Ishikawa (cell line): ENCODE results near the gene ZNF408.

ENCODE experiments used
- CEBPB ChIP-seq: IDR thresholded peaks from 2 replicates; pipeline ENCODE4 v1.6.1; 2012
- CREB1 ChIP-seq: IDR thresholded peaks from 2 replicates; pipeline ENCODE4 v1.6.1; 2012; ENCODE audit warnings: low read depth
- EGR1 ChIP-seq: IDR thresholded peaks from 2 replicates; pipeline ENCODE4 v1.6.1; 2012
- EP300 ChIP-seq: IDR thresholded peaks from 2 replicates; pipeline ENCODE4 v1.6.1; 2012; ENCODE audit warnings: borderline replicate concordance
- FOXM1 ChIP-seq: IDR thresholded peaks from 2 replicates; pipeline ENCODE4 v1.6.1; 2012; ENCODE audit warnings: low read depth, borderline replicate concordance
- MAX ChIP-seq: IDR thresholded peaks from 2 replicates; pipeline ENCODE4 v1.6.1; 2012
- NFIC ChIP-seq: IDR thresholded peaks from 2 replicates; pipeline ENCODE4 v1.6.1; 2012
- RAD21 ChIP-seq: IDR thresholded peaks from 2 replicates; pipeline ENCODE4 v1.6.1; 2012; ENCODE audit warnings: low read depth
- TAF1 ChIP-seq: IDR thresholded peaks from 2 replicates; pipeline ENCODE4 v1.6.1; 2012; ENCODE audit warnings: low read depth, mild to moderate bottlenecking
- TCF12 ChIP-seq: IDR thresholded peaks from 2 replicates; pipeline ENCODE4 v1.6.1; 2012; ENCODE audit warnings: low read depth
- TEAD4 ChIP-seq: IDR thresholded peaks from 2 replicates; pipeline ENCODE4 v1.6.1; 2012
- YY1 ChIP-seq: IDR thresholded peaks from 2 replicates; pipeline ENCODE4 v1.6.1; 2012; ENCODE audit warnings: low read depth
- ZBTB7A ChIP-seq: IDR thresholded peaks from 2 replicates; pipeline ENCODE4 v1.6.1; 2012; ENCODE audit warnings: low read depth
- TF ChIP-seq, protein P1 (sequence below): IDR thresholded peaks from 2 replicates; pipeline ENCODE4 v1.6.1; 2012; ENCODE audit warnings: low read depth, mild to moderate bottlenecking
- TF ChIP-seq, protein P2 (sequence below): IDR thresholded peaks from 2 replicates; pipeline ENCODE4 v1.6.1; 2012

ZNF408 gene

DNA sequence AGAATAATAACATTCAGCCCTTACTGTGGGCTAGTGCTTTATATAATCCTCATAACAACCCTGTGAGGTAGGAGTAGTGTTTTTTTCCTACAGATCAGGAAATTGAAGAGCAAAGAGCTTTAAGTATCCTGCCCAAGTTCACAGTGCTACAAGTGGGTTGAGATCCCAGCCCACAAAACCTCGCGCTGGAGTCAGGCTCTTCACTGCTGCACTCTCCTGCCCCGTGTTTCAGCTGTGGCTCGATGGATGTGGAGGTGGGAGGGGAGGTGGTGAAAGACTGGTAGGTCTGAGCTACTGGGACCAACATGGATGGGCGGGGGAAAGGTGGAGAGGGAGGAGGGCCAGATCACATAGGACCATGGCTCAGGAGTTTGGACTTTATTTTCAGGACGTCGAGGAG is 6.1 kb downstream of the ZNF408 start:
- no peak for TF ChIP-seq CREB1
- TF ChIP-seq RAD21: no peak
- TF ChIP-seq ZBTB7A: no peak
- TF ChIP-seq EP300: no peak
- TF ChIP-seq, protein P1, sequence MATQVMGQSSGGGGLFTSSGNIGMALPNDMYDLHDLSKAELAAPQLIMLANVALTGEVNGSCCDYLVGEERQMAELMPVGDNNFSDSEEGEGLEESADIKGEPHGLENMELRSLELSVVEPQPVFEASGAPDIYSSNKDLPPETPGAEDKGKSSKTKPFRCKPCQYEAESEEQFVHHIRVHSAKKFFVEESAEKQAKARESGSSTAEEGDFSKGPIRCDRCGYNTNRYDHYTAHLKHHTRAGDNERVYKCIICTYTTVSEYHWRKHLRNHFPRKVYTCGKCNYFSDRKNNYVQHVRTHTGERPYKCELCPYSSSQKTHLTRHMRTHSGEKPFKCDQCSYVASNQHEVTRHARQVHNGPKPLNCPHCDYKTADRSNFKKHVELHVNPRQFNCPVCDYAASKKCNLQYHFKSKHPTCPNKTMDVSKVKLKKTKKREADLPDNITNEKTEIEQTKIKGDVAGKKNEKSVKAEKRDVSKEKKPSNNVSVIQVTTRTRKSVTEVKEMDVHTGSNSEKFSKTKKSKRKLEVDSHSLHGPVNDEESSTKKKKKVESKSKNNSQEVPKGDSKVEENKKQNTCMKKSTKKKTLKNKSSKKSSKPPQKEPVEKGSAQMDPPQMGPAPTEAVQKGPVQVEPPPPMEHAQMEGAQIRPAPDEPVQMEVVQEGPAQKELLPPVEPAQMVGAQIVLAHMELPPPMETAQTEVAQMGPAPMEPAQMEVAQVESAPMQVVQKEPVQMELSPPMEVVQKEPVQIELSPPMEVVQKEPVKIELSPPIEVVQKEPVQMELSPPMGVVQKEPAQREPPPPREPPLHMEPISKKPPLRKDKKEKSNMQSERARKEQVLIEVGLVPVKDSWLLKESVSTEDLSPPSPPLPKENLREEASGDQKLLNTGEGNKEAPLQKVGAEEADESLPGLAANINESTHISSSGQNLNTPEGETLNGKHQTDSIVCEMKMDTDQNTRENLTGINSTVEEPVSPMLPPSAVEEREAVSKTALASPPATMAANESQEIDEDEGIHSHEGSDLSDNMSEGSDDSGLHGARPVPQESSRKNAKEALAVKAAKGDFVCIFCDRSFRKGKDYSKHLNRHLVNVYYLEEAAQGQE: no peak
- TF ChIP-seq TAF1: no peak

GRCh38 chr11:46710821-46711269 is 10.0 kb downstream of the ZNF408 start:
- TF ChIP-seq, protein P2, sequence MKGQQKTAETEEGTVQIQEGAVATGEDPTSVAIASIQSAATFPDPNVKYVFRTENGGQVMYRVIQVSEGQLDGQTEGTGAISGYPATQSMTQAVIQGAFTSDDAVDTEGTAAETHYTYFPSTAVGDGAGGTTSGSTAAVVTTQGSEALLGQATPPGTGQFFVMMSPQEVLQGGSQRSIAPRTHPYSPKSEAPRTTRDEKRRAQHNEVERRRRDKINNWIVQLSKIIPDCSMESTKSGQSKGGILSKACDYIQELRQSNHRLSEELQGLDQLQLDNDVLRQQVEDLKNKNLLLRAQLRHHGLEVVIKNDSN: no peak
- TF ChIP-seq TCF12: no peak

GRCh38 chr11:46711303-46711702 is 10.5 kb downstream of the ZNF408 start:
- TF ChIP-seq CEBPB: no peak
- TF ChIP-seq ZBTB7A: no peak
- no peak for TF ChIP-seq FOXM1
- TF ChIP-seq EP300: no peak
- TF ChIP-seq RAD21: no peak
- TF ChIP-seq EGR1: no peak
- no peak for TF ChIP-seq CREB1
- TF ChIP-seq, protein P2: no peak
- TF ChIP-seq NFIC: no peak
- TF ChIP-seq TAF1: no peak
- no peak for TF ChIP-seq YY1
- TF ChIP-seq TCF12: no peak
- TF ChIP-seq MAX: no peak

DNA sequence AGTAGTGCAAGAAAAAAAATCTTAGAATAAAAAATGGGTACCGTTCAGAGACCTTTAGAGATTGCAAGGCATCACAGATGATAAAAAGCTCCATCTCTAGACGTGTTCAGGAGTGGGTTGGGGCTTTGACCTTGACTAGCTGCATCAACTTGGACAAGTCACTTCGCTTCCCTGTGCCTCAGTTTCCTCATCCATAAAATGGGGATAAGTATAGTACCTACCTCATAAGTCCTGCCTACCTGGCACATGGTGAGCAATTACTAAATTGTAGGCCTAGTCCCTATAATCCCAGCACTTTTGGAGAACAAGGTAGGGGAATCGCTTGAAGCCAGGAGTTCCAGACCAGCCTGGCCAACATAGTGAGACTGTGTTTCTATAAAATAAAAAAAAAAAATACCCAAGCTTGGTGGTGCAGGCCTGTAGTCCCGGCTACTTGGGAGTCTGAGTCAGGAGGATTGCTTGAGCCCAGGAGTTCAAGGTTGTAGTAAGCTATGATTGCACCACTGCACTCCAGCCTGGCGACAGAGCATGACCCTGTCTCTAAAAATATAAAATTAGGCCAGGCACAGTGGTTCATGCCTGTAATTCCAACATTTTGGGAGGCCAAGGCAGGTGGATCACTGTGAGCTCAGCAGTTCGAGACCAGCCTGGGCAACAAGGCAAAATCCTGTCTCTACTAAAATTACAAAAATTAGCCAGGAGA is 12.2 kb downstream of the ZNF408 start:
- TF ChIP-seq, protein P2: no peak
- no peak for TF ChIP-seq FOXM1
- TF ChIP-seq NFIC: no peak
- TF ChIP-seq ZBTB7A: no peak
- no peak for TF ChIP-seq RAD21
- no peak for TF ChIP-seq CEBPB
- TF ChIP-seq EGR1: no peak
- no peak for TF ChIP-seq TAF1
- TF ChIP-seq, protein P1: no peak
- TF ChIP-seq EP300: no peak
- no peak for TF ChIP-seq TEAD4
- TF ChIP-seq MAX: no peak
- TF ChIP-seq TCF12: no peak
- TF ChIP-seq YY1: no peak
- no peak for TF ChIP-seq CREB1

DNA sequence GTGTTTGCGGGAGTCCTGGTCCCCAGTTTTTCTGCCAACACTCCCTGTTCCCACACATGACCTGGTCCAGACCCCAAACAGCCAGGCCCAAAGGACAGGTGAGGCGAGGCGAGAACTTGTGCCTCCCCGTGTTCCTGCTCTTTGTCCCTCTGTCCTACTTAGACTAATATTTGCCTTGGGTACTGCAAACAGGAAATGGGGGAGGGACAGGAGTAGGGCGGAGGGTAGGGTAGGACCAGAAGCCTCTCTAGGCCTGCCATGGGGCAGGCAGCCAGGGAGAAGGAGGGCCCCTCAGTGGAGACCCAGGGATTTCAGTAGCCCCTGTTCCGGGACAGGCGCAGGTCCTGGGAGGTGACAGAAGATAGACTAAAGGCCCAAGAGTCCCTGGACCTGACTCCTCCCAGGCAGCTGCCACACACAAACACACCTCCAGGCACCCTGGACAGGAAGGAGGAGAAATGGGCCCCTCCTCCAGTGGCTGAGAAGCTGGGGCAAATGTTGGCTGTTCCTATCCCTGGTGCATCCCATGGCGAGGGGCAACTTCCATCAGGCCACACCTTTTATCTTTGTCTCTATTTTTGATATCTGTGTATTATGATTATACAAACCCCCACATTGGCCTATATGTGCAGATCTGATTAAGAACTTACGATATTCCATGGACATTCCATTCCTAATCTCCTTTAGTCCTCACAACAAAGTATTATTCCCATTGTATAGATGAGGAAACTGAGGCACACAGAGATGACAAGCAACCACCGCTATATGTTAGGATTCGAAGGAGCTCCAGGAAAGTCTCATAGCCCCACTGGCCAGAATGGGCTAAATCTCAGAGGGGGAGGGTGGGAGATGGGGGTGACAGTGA is 17.6 kb downstream of the ZNF408 start:
- TF ChIP-seq, protein P1: no peak
- TF ChIP-seq CEBPB: no peak
- TF ChIP-seq NFIC: no peak
- TF ChIP-seq EP300: no peak
- TF ChIP-seq YY1: no peak
- no peak for TF ChIP-seq ZBTB7A
- no peak for TF ChIP-seq EGR1
- TF ChIP-seq TCF12: no peak
- no peak for TF ChIP-seq TAF1
- TF ChIP-seq CREB1: no peak
